Measurements from ENCODE around the gene FAM209A. TPM values are rescaled to one million over a fixed set of nuclear protein-coding genes. Genes with fewer than 3 reads are reported as not detected.

The FAM209A gene
- not detected in 2 replicates for total RNA-seq

GRCh38 chr20:56524444-56524843 is at the start of gene FAM209A:
Gene FAM209A, plus strand, starts transcription at chr20:56524744. Its CDS starts 65 bp downstream, at chr20:56524809.

GRCh38 chr20:56532946-56533345 is 8.4 kb downstream of the FAM209A start, which contains the start of gene FAM209B:
Gene FAM209B, plus strand, starts transcription at chr20:56533246. Its CDS starts 96 bp downstream, at chr20:56533342.

Other genes starting within 250 kb of the FAM209A start
- 41.8 and 46.9 TPM in 2 replicates for gene FAM210B, start 165.8 kb upstream of the FAM209A start, total RNA-seq
- gene AURKA, start 132.5 kb upstream of the FAM209A start, total RNA-seq: 17.0 and 20.1 TPM in 2 replicates
- 26.7 and 32.6 TPM in 2 replicates for gene CSTF1, start 132.1 kb upstream of the FAM209A start, total RNA-seq
- 5.7 and 17.0 TPM in 2 replicates for gene CASS4, start 112.5 kb upstream of the FAM209A start, total RNA-seq
- 64.6 and 66.1 TPM in 2 replicates for gene RTF2, start 56.1 kb upstream of the FAM209A start, total RNA-seq
- not detected in 2 replicates for gene FAM209B, start 8.5 kb downstream of the FAM209A start, total RNA-seq
- gene TFAP2C, start 104.6 kb downstream of the FAM209A start, total RNA-seq: not detected in 2 replicates